ENCODE data around the gene PCDHB4.

DNA sequence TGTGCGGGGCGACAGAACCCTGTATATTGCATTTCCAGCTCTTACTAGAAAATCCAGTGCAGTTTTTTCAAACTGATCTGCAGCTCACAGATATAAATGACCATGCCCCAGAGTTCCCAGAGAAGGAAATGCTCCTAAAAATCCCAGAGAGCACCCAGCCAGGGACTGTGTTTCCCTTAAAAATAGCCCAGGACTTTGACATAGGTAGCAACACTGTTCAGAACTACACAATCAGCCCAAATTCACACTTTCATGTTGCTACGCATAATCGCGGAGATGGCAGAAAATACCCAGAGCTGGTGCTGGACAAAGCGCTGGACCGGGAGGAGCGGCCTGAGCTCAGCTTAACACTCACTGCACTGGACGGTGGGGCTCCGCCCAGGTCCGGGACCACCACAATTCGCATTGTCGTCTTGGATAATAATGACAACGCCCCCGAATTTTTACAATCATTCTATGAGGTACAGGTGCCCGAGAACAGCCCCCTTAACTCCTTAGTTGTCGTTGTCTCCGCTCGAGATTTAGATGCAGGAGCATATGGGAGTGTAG lies 14.2 kb downstream of the PCDHB4 start:
- no peak for TF ChIP-seq CTCF (IDR thresholded peaks at IDR 0.05; ENCODE audit: low read depth, low read length)
- no peak for TF ChIP-seq POLR2A (IDR thresholded peaks at IDR 0.05; ENCODE audit: extremely low read depth, insufficient read length)

Data from NB4 (cell line).